NOMO-1 treated with dmso at 0.1 percent for 144 hours (cell line): ENCODE measurements around the gene ARHGAP29.

Source experiments
- DNase-seq: peaks from one replicate; lab custom pipeline; 2025; ENCODE audit not compliant: unreplicated experiment; lab: John Stamatoyannopoulos, UW

Gene ARHGAP29

GRCh38 chr1:94237291-94238226 lies at the start of gene ARHGAP29:
Gene ARHGAP29 (minus strand): TSS chr1:94237584. CDS start chr1:94231611, 5,973 bp downstream.
- DNase-seq: no peak

GRCh38 chr1:94286864-94287437 lies 49.6 kb upstream of the ARHGAP29 start:
- no peak for DNase-seq

DNA sequence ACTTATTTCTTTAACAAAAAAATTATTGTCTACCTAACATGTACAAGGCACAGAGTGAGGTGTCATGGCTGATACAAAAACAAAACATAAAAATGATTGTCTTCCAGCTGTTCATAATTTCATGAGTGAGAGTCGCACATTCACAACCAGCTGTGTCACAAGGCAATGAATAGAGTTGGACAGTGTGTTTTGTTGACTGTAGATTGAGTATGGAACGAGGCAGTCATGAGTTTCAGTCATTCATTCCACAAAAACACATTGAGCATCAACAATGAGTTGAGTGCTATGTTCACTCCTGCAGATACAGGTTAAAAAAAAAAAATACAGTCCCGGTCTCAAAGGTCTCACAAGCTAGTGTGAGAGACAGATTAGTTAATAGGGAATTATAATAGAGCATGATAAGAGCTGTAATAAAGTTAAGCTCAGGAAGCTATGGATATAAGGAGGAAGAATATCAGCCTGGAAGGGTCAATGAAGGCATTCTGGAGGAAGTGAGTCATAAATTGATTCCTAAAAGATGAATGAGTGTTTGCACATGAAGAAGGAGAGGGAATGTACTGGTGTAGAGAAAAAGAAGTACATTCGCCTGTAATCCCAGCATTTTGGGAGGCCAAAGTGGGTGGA lies 47.8 kb upstream of the ARHGAP29 start:
- no peak for DNase-seq

GRCh38 chr1:94284476-94284875 lies 47.1 kb upstream of the ARHGAP29 start:
- no peak for DNase-seq

GRCh38 chr1:94283462-94283861 lies 46.1 kb upstream of the ARHGAP29 start:
- DNase-seq: no peak

- DNase-seq: no peak
Observed at GRCh38 chr1:94282143-94282711, 44.8 kb upstream of the ARHGAP29 start.

GRCh38 chr1:94281361-94282142 lies 44.2 kb upstream of the ARHGAP29 start:
- no peak for DNase-seq

- no peak for DNase-seq
Observed at GRCh38 chr1:94280541-94280940, 43.2 kb upstream of the ARHGAP29 start.

DNA sequence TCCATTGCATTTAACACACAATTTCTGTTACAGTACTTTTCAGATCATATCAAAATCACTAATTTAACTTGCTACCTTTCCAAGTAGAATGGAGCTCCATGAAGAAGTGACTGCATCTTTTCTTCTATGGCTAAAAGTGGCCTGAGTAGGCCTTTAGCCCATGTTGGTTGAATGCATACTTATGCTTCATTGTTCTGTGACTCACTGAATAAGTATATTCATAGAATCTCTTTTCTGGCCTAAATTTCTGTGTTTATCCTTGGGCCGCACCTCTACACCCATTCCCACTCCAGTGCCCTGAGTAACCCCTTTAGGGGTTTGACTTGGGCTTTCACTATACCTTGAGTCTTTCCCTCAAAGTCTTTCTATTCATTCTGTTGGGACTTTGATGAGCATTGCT lies 42.1 kb upstream of the ARHGAP29 start:
- DNase-seq: no peak

DNA sequence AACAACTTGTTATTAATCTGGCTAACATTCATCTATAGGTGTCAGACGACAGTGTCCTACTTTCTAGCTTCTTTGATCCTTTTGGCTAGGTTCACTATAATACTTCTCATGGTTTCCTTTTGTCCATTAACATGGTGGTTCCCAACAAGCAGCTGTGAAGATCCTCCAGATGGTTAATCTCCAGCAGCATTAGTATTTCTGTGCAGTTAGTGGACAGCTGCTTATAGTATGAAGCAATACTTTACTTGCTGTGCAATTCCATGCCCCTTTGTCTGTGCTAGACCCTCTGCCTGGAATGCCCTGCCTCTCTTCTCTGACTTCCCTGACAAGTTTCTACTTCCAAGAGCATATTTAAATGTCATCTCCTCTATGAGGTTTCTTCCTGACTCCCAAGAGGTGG lies 41.7 kb upstream of the ARHGAP29 start:
- DNase-seq: no peak

DNA sequence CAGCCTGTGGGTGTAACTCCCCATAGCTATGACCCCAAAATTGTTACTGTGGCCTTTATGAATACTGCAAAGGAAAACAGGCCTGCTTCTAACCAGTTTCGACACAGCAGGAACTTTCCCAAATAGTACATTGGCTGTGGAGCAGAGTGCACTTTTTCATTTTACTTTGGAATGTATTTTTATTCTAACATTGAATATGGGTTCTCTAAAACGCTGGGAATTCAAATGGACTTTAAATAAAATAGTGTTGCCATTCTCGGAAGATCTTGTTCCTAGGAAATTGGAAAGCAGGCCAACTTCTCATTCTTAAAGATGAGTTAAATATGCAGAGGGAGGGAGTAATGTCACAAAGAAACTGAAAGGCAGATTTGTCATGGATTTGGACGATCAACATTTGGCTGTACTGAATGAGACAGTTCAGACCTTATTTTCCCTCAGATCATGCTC lies 39.6 kb upstream of the ARHGAP29 start:
- no peak for DNase-seq

DNA sequence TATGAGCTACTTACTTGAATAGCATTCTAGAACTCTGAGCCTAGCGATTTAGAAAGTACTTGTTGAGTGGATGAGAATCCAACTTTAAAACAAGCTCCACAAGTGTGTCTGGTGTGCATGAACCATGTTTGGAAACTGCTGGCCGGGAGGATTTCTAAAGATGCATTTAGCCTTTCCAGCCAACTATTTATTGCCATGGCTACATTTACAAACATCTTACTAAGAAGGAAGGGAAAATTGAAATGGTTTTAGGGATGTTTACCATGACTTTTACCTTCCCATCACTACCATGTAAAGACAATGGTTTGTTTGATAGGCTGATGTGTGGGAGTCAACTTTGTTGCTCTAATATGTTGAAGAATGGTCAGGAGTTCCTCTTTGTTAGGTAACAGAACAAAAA lies 37.7 kb upstream of the ARHGAP29 start:
- no peak for DNase-seq

DNA sequence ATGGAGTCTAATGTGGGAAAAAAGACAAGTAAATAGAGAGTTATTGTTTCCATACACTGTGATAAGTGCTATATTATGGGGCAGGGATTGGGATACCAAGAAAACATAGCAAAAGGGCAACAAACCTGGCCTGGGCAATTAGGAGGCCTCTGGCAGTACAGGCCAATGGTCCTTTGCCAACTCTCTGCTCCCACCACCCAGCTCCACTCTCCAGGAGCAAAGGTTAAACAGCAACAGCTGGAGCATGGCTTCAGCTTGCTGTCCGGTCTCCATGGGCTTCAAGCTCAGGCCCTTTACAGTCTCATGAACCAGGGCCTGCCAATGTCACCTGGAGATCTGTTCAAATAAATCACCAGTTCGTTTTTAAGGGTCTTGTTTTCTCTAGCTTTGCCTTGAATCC lies 37.2 kb upstream of the ARHGAP29 start:
- DNase-seq: no peak

- no peak for DNase-seq
Observed at GRCh38 chr1:94273111-94273510, 35.7 kb upstream of the ARHGAP29 start.

GRCh38 chr1:94272388-94272787 lies 35.0 kb upstream of the ARHGAP29 start:
- no peak for DNase-seq

DNA sequence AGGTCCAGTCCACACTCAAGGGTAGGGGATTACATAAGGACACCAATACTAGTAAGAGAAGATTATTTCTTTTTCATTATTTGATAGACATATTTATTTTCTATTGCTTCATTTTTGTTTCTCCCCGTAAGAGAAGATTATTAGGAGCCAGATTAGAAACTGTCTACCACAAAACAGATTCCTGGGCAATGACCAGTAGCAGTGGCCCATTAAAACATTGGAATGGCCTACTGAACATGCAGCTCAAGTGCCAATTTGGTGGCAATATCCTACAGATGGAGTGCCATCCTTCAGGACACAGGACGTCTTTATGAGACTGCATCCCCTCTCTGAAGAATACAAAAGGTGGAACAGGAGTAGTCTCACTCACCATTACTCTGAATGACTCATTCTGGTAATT lies 34.0 kb upstream of the ARHGAP29 start:
- DNase-seq: no peak

DNA sequence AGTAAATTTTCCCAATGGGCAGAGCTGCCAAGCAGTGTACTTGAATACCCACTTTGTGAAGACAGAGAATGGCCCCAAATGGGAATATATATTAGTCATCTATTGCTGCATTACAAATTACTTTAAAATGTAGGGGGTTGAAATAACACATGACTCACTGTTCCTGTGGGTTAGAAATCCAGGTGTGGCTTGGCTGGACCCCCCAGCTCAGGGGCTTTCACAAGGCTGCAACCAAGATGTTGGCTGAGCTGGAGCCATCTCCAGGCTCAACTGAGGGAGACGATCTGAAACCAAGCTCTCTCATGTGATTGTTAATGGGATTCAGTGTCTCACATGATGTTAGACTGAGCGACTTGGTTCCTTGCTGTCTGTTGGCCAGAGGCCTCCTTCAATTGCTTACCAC lies 33.4 kb upstream of the ARHGAP29 start:
- DNase-seq: no peak

GRCh38 chr1:94269921-94270320 lies 32.5 kb upstream of the ARHGAP29 start:
- DNase-seq: no peak

DNA sequence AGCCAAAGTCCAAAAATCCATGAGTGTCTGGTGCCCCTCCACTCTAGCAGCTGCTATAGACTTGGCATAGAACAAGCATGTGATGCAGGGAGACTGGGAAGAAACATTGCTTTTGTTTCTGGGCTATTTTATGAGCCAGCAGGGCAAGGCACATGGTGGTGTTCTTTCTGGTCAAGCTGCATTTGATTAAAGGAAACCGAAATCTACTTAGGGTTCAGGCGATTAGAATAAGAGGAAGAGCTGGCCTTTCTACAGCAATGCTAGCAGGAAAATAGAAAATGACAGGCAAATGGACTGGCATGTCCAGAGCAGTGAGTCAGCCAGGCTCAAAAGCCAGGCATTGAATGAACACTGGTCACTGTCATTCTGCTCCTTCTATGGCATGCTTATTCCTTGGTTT lies 28.5 kb upstream of the ARHGAP29 start:
- no peak for DNase-seq

DNA sequence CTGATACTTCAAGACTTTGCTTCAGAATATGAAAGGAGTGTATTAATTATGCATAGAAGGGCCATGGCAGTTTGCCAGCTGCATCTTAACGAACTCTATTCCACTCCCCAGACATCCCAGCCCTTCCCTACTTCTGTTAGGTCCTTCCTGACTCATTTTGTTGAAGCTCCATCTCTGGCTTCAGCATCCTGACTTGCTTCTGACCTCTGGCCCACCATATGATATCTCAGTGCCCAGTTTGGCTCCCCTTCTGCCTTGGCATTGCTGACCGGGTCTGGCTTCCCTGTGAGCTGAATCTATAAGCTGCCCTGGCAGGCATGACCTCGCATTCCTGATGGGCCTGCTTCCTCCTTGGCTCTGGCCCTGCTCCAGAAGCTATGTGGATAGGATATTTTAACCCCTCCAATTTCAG lies 27.6 kb upstream of the ARHGAP29 start:
- no peak for DNase-seq
